ENCODE measurements around the gene IL34.

GRCh38 chr16:70660672-70661350 lies 14.5 kb downstream of the IL34 start:
- TF ChIP-seq CTCF (conservative IDR thresholded peaks at IDR 0.05) = no peak
- no peak for TF ChIP-seq ZFX (IDR thresholded peaks at IDR 0.05)
